Measurements from ENCODE around the gene NR6A1. TPM values are rescaled to one million over a fixed set of nuclear protein-coding genes. Genes with fewer than 3 reads are reported as not detected.

NR6A1 gene
- total RNA-seq, 4 donors from 2014 or later: 1.7 to 8.4 (median 5.5) TPM

DNA sequence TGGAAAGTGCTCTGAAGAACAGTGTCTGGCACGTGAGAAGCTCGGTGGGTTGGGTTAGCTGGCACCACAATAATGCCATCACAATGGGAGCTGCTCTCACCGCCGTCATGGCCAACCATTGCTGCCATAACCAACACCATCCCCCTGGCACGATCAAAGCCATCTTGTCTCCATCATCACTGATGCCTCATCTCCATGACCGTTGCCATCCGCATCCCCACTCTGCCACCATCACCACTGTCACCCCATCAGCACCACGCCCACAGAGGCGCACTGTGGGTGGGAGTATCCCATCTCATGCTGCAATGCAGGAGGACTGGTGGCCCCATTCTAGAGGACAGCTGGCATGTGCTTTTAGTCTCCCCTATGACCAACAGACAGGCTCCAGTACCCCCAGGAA is 287.6 kb downstream of the NR6A1 start:
- peaks cover 0 to 8% (median 0%) of the 10 kb centered on the region in 4 donors for H3K9me3 ChIP-seq
- no peak overlapping the region for H3K4me3 ChIP-seq
- DNase-seq (ENCODE audit: low spot score in 2 of 2): no peak
- 92 to 95% methylated on average over 9 of the region's 9 CpGs for WGBS, 2 donors
- peaks cover 0 to 6% (median 0%) of the 10 kb centered on the region in 4 donors for H3K4me1 ChIP-seq
- no peak overlapping the region for H3K27ac ChIP-seq
- TF ChIP-seq, protein P1, sequence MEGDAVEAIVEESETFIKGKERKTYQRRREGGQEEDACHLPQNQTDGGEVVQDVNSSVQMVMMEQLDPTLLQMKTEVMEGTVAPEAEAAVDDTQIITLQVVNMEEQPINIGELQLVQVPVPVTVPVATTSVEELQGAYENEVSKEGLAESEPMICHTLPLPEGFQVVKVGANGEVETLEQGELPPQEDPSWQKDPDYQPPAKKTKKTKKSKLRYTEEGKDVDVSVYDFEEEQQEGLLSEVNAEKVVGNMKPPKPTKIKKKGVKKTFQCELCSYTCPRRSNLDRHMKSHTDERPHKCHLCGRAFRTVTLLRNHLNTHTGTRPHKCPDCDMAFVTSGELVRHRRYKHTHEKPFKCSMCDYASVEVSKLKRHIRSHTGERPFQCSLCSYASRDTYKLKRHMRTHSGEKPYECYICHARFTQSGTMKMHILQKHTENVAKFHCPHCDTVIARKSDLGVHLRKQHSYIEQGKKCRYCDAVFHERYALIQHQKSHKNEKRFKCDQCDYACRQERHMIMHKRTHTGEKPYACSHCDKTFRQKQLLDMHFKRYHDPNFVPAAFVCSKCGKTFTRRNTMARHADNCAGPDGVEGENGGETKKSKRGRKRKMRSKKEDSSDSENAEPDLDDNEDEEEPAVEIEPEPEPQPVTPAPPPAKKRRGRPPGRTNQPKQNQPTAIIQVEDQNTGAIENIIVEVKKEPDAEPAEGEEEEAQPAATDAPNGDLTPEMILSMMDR (IDR thresholded peaks at IDR 0.05): no peak
- no peaks in the 10 kb centered on the region for H3K36me3 ChIP-seq
- H3K27me3 ChIP-seq: peaks cover 0 to 82% of the 10 kb centered on the region in 2 donors

GRCh38 chr9:124482431-124483031 is 288.6 kb downstream of the NR6A1 start:
- H3K36me3 ChIP-seq: no peaks in the 10 kb centered on the region
- H3K9me3 ChIP-seq: peaks cover 0 to 8% (median 0%) of the 10 kb centered on the region in 4 donors
- TF ChIP-seq EP300 (IDR thresholded peaks at IDR 0.05) (no peak), POLR2A (IDR thresholded peaks at IDR 0.05) (no peak)
- TF ChIP-seq, protein P1 (IDR thresholded peaks at IDR 0.05): no peak
- H3K4me1 ChIP-seq: peaks cover 0 to 13% (median 0%) of the 10 kb centered on the region in 4 donors
- no peak overlapping the region for H3K27ac ChIP-seq
- H3K27me3 ChIP-seq: peaks cover 0 to 82% of the 10 kb centered on the region in 2 donors
- DNase-seq (ENCODE audit: low spot score in 2 of 2): no peak
- H3K4me3 ChIP-seq: no peak overlapping the region
- 51 to 68% methylated on average over 8 to 15 of the region's 26 CpGs for WGBS, 2 donors

GRCh38 chr9:124481115-124481514 is 290.0 kb downstream of the NR6A1 start:
- 53 to 69% methylated on average over 15 to 17 of the region's 17 CpGs for WGBS, 2 donors

DNA sequence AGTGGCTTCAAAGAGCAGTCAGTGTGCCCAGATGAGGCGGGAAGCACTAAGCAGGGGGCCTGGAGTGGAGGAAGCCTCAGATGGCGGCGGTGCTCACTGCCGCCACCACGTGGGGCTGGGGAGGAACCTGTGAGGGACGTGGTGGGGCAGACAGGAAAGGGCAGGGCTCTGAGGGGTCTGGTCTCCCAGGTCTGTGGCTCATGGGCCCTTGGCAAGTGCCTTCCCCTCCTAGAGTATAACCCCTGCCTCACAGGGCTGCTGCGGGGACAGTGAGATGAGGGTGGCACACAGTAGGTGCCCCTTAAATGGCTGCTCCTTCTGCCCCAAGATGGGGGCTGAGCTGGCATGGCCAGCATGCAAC is 290.5 kb downstream of the NR6A1 start:
- no peak for TF ChIP-seq POLR2A (IDR thresholded peaks at IDR 0.05)
- TF ChIP-seq, protein P1 (IDR thresholded peaks at IDR 0.05): no peak
- TF ChIP-seq EP300 (IDR thresholded peaks at IDR 0.05): no peak
- no peak overlapping the region for H3K27ac ChIP-seq
- 9 to 27% methylated on average over 6 of the region's 7 CpGs for WGBS, 2 donors
- peaks cover 0 to 12% (median 0%) of the 10 kb centered on the region in 4 donors for H3K4me1 ChIP-seq
- no peaks in the 10 kb centered on the region for H3K36me3 ChIP-seq
- peaks cover 0 to 8% (median 0%) of the 10 kb centered on the region in 4 donors for H3K9me3 ChIP-seq
- no peak for DNase-seq (ENCODE audit: low spot score in 2 of 2)
- H3K27me3 ChIP-seq: peaks cover 0 to 82% of the 10 kb centered on the region in 2 donors
- no peak overlapping the region for H3K4me3 ChIP-seq

More at GRCh38 chr9:124481115-124481514, 290.0 kb downstream of the NR6A1 start:
- Histone ChIP-seq H3K4me3 (no peak overlapping the region), H3K27ac (no peak overlapping the region), H3K9me3 (peaks cover 0 to 8% (median 0%) of the 10 kb centered on the region in 4 donors), H3K27me3 (peaks cover 0 to 82% of the 10 kb centered on the region in 2 donors), H3K4me1 (peaks cover 0 to 12% (median 0%) of the 10 kb centered on the region in 4 donors), H3K36me3 (no peaks in the 10 kb centered on the region)
- DNase-seq (ENCODE audit: low spot score in 2 of 2): no peak
- TF ChIP-seq EP300 (IDR thresholded peaks at IDR 0.05): no peak
- no peak for TF ChIP-seq POLR2A (IDR thresholded peaks at IDR 0.05)
- TF ChIP-seq, protein P1 (IDR thresholded peaks at IDR 0.05): no peak

DNA sequence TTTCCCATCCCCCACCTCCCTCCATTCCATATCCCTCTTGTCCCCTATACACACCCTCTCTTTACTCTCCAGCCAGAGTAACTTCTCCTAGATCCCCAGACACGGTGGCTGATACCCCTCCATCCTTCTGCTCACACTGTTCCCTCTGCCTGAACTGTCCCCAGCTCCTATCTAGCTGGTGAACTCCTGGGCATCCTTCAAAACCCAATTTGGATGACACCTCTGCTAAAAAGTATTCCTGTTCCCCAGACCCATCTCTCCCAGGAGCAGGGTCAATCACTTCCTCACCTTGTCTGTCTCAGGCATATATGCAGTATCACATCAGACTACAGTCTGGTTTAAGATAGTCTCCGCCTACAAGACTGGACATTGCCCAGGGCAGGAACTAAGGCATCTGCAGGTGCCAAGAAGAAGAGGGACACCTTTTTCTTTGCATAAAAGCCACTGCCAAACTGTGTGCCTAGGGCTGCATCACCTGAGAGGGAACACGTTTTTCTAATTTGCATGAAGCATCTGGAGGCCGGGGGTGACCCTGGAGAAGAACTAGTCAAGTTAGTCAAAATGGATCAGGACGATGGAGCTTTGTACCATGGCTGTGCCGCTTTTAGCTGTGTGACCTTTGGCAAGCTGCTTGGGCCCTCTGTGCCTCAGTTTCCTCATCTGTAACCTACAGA is 291.0 kb downstream of the NR6A1 start:
- H3K4me1 ChIP-seq: peaks cover 0 to 12% (median 0%) of the 10 kb centered on the region in 4 donors
- H3K36me3 ChIP-seq: no peaks in the 10 kb centered on the region
- no peak overlapping the region for H3K27ac ChIP-seq
- TF ChIP-seq, protein P1 (IDR thresholded peaks at IDR 0.05): no peak
- TF ChIP-seq POLR2A (IDR thresholded peaks at IDR 0.05) (no peak), EP300 (IDR thresholded peaks at IDR 0.05) (no peak)
- peaks cover 0 to 82% of the 10 kb centered on the region in 2 donors for H3K27me3 ChIP-seq
- H3K9me3 ChIP-seq: peaks cover 0 to 8% (median 0%) of the 10 kb centered on the region in 4 donors
- H3K4me3 ChIP-seq: no peak overlapping the region
- WGBS, 2 donors: 64 to 73% methylated on average over 6 of the region's 6 CpGs
- no peak for DNase-seq (ENCODE audit: low spot score in 2 of 2)
